HK-2 (cell line): Measurements from ENCODE around the gene ARHGAP22.
A peak's percentile ranks its signal among the peaks of the same experiment; 100 is the strongest.

Experiments used
- DNase-seq: peaks from one replicate; pipeline ENCODE4 v3.0.0-alpha.2; 2018; ENCODE audit not compliant: unreplicated experiment

ARHGAP22 gene

GRCh38 chr10:48552946-48553564 lies 51.8 kb downstream of the ARHGAP22 start:
- DNase-seq: no peak

- peak; percentile 39 for DNase-seq
Measured at GRCh38 chr10:48551861-48552591, 52.8 kb downstream of the ARHGAP22 start.

GRCh38 chr10:48550977-48551376 lies 53.9 kb downstream of the ARHGAP22 start:
- no peak for DNase-seq

GRCh38 chr10:48550071-48550691 lies 54.7 kb downstream of the ARHGAP22 start:
- DNase-seq: no peak

GRCh38 chr10:48549236-48549635 lies 55.6 kb downstream of the ARHGAP22 start:
- DNase-seq: no peak

- no peak for DNase-seq
Measured at GRCh38 chr10:48548531-48549135, 56.2 kb downstream of the ARHGAP22 start.

- no peak for DNase-seq
Measured at GRCh38 chr10:48547981-48548380, 56.9 kb downstream of the ARHGAP22 start.

GRCh38 chr10:48547061-48547895 lies 57.6 kb downstream of the ARHGAP22 start:
- DNase-seq: no peak

GRCh38 chr10:48545462-48546145 lies 59.3 kb downstream of the ARHGAP22 start:
- DNase-seq: no peak

GRCh38 chr10:48543182-48543844 lies 61.6 kb downstream of the ARHGAP22 start:
- DNase-seq: no peak

GRCh38 chr10:48542471-48543181 lies 62.2 kb downstream of the ARHGAP22 start:
- no peak for DNase-seq

- DNase-seq: no peak
Measured at GRCh38 chr10:48541144-48541795, 63.6 kb downstream of the ARHGAP22 start.

- no peak for DNase-seq
Measured at GRCh38 chr10:48538611-48539010, 66.3 kb downstream of the ARHGAP22 start.

- no peak for DNase-seq
Measured at GRCh38 chr10:48536916-48537890, 67.7 kb downstream of the ARHGAP22 start.

GRCh38 chr10:48536156-48536500 lies 68.7 kb downstream of the ARHGAP22 start:
- no peak for DNase-seq

- DNase-seq: no peak
Measured at GRCh38 chr10:48535416-48536155, 69.3 kb downstream of the ARHGAP22 start.

GRCh38 chr10:48533951-48534720 lies 70.7 kb downstream of the ARHGAP22 start:
- DNase-seq: no peak
